Testis (tissue), 3 donors: Measurements from ENCODE around the gene SOX8. TPM values are rescaled to one million over a fixed set of nuclear protein-coding genes. Genes with fewer than 3 reads are reported as not detected.
A peak's percentile ranks its signal among the peaks of the same experiment; 100 is the strongest.

Experiments used
- DNase-seq: peaks from one replicate; pipeline ENCODE4 v3.0.0-alpha.2; 2019
- H3K27ac ChIP-seq, 2 donors: fragments of 200-600 bp; sonication (generic); one replicate each; pipeline ENCODE4 v1.5.1; 2019
- H3K27me3 ChIP-seq: fragments of 200-600 bp; sonication (generic); one replicate; pipeline ENCODE4 v1.5.1; 2019
- H3K36me3 ChIP-seq: fragments of 200-600 bp; sonication (generic); one replicate; pipeline ENCODE4 v1.5.1; 2017; ENCODE audit warnings: low read depth; ENCODE audit errors: missing control alignments
- H3K4me1 ChIP-seq: fragments of 200-600 bp; sonication (generic); one replicate; pipeline ENCODE4 v1.5.1; 2019
- H3K4me3 ChIP-seq, 2 donors: fragments of 200-600 bp; sonication (generic); one replicate each; pipeline ENCODE4 v1.5.1; 2017 to 2019
- H3K9me3 ChIP-seq: fragments of 200-600 bp; sonication (generic); one replicate; pipeline ENCODE4 v1.5.1; 2017
- POLR2A ChIP-seq: fragments of 450-650 bp; IDR thresholded peaks from one replicate; pipeline ENCODE4 v1.6.1; 2017; ENCODE audit warnings: antibody characterized with exemption, mild to moderate bottlenecking, moderate library complexity
- WGBS, 2 donors: methylation state at CpG; one replicate each; pipeline ENCODE4 v1.1.5; 2018; 5-methylcytosine and 5-hydroxymethylcytosine counted together
- intact Hi-C: fragments of 100-400 bp; cut with DNase I; formaldehyde crosslinking; loops from one replicate; pipeline ENCODE4 v1.15.1; 2023; ENCODE audit warnings: low total_unique reads
- polyA plus RNA-seq: library from polyadenylated mRNA; stranded (reverse); fragments of 350-450 nt; fragmentation: Illumina TruSeq; extraction: RNeasy Lipid Tissue Mini Kit (QIAGEN cat#74804); gene quantifications from one replicate; pipeline ENCODE4 v1.2.3, GENCODE V29; 2014; ENCODE audit warnings: low read depth, low replicate concordance; ENCODE audit not compliant: insufficient read depth
- total RNA-seq, 2 donors: library from RNA; depleted of rRNA; stranded (reverse); fragments of >200 nt; gene quantifications; one replicate each; pipeline ENCODE4 v1.2.3, GENCODE V29; 2016
- TF ChIP-seq, protein P1 (sequence below), 3 experiments: fragments of 450-650 bp in 2 of 3; fragments of 200-600 bp in 1 of 3; sonication (generic) in 1 of 3; IDR thresholded peaks; one replicate each; pipeline ENCODE4 v1.5.1; 2016 to 2019; ENCODE audit warnings: antibody characterized with exemption in 3 of 3, mild to moderate bottlenecking in 2 of 3, moderate library complexity in 1 of 3

SOX8 gene
- total and polyA plus RNA-seq, 3 donors from 2014 or later: 4.3 to 19.6 (median 11.2) TPM

DNA sequence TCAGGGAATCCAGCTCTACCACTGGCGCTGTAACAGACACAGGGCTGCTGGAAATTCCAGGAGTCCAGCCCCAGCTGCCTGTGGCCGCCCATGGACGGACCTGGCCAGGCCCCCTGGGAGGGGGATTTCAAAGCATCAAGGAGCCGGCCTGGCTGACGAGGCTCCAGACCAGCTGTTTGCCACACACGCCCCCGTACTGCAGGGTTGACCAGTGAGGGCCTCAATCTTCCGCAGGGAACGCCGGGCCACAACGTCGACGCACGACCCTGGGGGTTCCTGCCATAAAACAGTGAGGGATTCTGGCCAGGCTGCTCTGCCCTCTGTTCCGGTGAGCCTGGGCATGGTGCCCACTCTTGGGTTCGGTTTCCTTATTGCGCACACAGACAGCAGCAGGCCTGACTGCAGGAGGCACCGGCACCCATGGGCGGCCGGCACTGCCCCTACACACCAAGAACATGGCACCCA, 14.5 kb upstream of the SOX8 start:
- no peaks in the 10 kb centered on the region for H3K27me3 ChIP-seq
- peaks cover 12% of the 10 kb centered on the region for H3K4me1 ChIP-seq
- WGBS, 2 donors: 90 to 94% methylated on average over 3 to 20 of the region's 20 CpGs
- H3K9me3 ChIP-seq: no peaks in the 10 kb centered on the region
- no peak for DNase-seq
- H3K36me3 ChIP-seq: no peaks in the 10 kb centered on the region
- H3K27ac ChIP-seq: no peak overlapping the region
- H3K4me3 ChIP-seq: no peak overlapping the region
- no peak for TF ChIP-seq POLR2A
- TF ChIP-seq, protein P1, sequence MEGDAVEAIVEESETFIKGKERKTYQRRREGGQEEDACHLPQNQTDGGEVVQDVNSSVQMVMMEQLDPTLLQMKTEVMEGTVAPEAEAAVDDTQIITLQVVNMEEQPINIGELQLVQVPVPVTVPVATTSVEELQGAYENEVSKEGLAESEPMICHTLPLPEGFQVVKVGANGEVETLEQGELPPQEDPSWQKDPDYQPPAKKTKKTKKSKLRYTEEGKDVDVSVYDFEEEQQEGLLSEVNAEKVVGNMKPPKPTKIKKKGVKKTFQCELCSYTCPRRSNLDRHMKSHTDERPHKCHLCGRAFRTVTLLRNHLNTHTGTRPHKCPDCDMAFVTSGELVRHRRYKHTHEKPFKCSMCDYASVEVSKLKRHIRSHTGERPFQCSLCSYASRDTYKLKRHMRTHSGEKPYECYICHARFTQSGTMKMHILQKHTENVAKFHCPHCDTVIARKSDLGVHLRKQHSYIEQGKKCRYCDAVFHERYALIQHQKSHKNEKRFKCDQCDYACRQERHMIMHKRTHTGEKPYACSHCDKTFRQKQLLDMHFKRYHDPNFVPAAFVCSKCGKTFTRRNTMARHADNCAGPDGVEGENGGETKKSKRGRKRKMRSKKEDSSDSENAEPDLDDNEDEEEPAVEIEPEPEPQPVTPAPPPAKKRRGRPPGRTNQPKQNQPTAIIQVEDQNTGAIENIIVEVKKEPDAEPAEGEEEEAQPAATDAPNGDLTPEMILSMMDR (IDR thresholded peaks at IDR 0.05): no peak
- intact Hi-C loops: no loop called here

DNA sequence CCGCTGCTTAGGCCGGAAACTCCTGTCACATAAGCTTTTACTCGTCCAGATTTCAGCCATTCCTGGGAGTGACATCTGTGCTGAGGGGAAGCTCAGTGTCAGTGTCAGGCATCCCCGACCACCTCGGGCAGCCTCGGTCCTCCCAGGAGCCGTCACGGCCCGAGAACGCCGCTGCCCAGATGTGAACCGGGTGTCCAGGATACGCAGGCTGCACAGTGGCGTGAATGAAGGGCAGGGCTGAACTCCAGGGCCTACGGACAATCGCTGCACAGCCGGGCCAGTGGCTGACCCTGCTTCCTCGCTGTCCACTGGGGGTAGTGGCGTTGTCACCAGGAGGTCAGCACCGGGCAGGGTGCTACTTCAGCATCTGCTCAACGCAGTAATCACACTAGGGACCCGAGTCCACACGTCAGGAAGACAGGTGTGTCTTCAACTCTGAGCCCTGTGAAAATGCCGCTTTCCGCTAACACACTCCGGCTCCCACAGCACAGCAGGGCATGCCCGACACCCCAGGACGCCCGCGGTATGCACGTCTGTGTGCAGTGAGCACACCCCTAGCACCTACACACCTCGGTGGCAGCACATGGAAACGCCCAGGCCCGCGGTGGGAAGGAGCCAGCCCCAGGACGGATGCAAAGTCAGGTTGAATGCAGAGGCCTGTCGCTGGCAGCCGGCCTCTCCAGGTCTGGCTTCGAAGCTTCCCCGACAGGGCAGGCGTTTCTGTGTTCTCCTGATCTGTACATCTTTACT, 13.8 kb upstream of the SOX8 start:
- Histone ChIP-seq H3K4me1 (peaks cover 12% of the 10 kb centered on the region), H3K9me3 (no peaks in the 10 kb centered on the region), H3K27ac (no peak overlapping the region), H3K27me3 (no peaks in the 10 kb centered on the region), H3K4me3 (no peak overlapping the region), H3K36me3 (no peaks in the 10 kb centered on the region)
- no peak for DNase-seq
- 95% methylated on average over 16 to 41 of the region's 41 CpGs for WGBS, 2 donors
- intact Hi-C loops: no loop called here
- TF ChIP-seq POLR2A: no peak
- TF ChIP-seq, protein P1 (IDR thresholded peaks at IDR 0.05): no peak

DNA sequence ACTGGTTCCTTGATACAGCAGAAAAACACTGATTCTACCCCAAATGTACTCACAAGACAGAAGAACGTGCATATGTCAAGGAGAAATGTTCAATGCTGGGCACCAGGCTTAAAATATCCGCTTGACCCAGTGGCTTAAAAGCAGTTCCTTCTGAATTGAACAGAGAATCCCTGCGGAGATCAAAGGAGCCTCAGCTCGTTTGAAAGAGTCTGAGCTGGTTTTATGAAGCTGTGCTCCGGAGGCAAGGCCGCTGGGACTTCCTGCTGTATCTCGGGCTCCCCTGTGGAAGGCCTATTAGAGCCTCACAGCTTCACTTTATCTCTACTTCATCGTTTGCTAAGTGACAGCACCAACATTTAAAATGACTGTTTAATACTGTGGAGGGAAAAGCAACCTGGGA, 12.9 kb upstream of the SOX8 start:
- no peak overlapping the region for H3K4me3 ChIP-seq
- intact Hi-C loops: no loop called here
- TF ChIP-seq, protein P1 (IDR thresholded peaks at IDR 0.05): no peak
- no peak for TF ChIP-seq POLR2A
- H3K9me3 ChIP-seq: no peaks in the 10 kb centered on the region
- WGBS, 2 donors: 80 to 87% methylated on average over 8 of the region's 8 CpGs
- H3K27me3 ChIP-seq: no peaks in the 10 kb centered on the region
- peaks cover 12% of the 10 kb centered on the region for H3K4me1 ChIP-seq
- DNase-seq: no peak
- no peaks in the 10 kb centered on the region for H3K36me3 ChIP-seq
- no peak overlapping the region for H3K27ac ChIP-seq

DNA sequence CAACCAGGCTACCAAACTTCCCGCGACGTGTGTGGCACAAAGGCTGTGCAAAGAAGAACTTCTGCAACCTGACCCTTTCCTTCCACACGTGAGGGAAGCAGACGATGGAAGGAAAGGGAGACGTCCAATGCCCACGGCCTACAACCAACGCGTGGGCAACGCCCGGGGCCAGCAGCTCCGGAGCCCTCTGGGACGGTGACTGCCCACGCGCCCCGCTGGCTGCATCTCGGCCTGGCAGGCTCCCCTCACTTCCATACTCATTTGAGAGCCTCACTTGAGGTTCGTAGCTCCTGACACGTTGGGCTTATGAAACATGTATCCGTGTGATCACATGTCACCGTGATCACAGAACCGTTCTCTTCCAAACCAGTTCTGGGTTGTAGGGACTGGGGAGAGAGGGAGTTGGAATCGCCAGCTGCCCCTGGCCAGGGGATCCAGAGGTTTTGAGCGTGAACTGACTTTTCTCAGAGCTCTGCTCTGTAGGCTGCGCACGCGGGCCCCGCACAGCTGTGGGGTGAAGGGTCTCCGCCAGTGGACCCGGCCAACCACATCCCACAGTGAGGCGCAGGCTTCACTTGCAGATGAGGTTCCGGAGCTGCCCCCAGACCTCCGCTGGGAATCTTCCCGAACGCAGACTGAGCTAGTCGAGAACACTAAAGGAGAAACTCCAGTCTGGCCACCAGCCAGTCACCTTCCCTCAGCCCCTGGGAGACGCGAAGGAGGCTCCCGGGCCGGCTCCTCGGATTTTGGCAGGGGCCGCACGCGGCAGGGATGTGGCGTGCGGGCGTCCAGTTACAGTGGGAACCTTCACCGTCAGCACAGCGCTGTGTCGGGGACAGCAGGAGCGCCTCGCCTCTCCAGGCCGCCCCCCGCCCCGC, 11.8 kb upstream of the SOX8 start:
- H3K4me3 ChIP-seq: peak overlapping the region; percentile 81 to 87
- H3K9me3 ChIP-seq: no peaks in the 10 kb centered on the region
- intact Hi-C loops: no loop called here
- TF ChIP-seq POLR2A: no peak
- TF ChIP-seq, protein P1 (IDR thresholded peaks at IDR 0.05): no peak
- no peaks in the 10 kb centered on the region for H3K36me3 ChIP-seq
- 32 to 52% methylated on average over 14 to 50 of the region's 55 CpGs for WGBS, 2 donors
- H3K4me1 ChIP-seq: peaks cover 12% of the 10 kb centered on the region
- peak; percentile 66 for DNase-seq
- no peaks in the 10 kb centered on the region for H3K27me3 ChIP-seq
- peak overlapping the region in 1 of 2 donors; percentile 66 for H3K27ac ChIP-seq
